ENCODE measurements around the gene WNT3.

DNA sequence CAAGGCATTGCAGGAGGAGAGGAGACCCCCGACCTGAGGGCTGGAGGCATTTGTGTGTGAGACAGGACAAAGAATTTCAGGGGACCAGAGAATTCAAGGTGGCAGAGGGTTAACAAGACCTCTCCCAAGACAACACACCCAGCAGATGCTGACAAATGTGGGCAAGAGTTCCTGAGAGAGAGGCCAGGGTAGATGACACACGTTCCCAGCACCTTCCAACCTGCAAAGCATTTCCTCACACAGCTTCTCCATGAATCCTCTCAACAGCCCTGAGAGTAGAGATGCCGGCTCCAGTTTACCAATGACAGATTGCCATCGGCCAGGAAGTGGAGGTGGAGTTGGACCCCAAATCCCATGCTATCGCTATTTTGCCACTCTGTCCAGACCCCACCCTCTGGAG lies 25.0 kb downstream of the WNT3 start:
- TF ChIP-seq, protein P1, sequence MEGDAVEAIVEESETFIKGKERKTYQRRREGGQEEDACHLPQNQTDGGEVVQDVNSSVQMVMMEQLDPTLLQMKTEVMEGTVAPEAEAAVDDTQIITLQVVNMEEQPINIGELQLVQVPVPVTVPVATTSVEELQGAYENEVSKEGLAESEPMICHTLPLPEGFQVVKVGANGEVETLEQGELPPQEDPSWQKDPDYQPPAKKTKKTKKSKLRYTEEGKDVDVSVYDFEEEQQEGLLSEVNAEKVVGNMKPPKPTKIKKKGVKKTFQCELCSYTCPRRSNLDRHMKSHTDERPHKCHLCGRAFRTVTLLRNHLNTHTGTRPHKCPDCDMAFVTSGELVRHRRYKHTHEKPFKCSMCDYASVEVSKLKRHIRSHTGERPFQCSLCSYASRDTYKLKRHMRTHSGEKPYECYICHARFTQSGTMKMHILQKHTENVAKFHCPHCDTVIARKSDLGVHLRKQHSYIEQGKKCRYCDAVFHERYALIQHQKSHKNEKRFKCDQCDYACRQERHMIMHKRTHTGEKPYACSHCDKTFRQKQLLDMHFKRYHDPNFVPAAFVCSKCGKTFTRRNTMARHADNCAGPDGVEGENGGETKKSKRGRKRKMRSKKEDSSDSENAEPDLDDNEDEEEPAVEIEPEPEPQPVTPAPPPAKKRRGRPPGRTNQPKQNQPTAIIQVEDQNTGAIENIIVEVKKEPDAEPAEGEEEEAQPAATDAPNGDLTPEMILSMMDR (IDR thresholded peaks at IDR 0.05), result no peak
- TF ChIP-seq POLR2A (IDR thresholded peaks at IDR 0.05), result no peak

All from Peyer's patch (tissue), 4 donors.